ENCODE results near the gene TNFRSF19.

The TNFRSF19 gene

DNA sequence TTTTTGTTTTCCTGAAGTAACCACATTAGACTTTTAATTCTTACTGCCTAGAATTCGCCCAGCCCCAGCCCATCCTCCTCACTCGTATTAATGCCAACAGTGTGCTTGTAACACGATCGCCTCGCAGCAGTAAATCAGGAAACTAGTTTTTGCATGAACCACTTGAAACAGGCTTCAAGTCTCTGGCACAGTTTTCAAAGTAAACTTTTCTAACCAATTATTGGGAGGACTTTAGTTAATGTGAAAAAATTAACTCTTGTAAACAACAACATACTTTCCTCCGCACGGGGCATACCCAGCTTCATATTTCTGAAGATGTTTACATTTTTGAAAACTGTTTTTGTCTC lies 39.2 kb downstream of the TNFRSF19 start:
- peak; percentile 57 for FAIRE-seq

DNA sequence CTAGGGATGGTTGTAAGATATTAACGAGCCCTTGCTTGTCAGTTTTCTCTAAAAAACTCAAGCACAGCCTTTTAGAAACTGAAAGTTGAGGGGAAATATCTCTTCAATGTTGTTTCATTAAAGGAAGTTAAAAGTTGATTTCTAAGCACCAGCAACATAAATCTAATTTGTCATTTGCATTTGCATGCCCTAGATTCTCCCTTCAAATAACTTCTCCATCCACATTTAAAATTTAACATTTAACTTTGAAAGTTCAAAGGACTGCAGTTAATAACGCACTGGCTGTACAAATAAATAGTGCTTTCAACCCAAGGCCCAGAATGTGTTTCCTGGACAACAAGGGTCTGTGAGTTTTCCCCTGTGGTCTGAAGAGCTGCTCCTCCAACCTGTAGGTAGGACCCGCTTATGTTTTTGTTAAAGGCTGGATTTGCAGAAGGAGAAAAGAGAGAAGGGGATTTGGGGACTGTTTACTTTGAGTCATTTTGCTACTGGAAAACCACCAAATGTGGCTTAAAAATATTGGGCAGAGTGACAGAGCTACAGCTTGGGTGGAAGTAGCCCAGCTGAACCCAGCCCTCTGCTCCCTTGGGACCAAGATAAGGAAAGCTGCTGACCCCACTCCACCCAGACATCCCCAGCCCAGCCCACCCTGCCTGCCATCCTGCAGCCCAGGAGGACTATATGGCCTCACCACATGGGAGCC lies 39.8 kb downstream of the TNFRSF19 start:
- FAIRE-seq = peak; percentile 32

DNA sequence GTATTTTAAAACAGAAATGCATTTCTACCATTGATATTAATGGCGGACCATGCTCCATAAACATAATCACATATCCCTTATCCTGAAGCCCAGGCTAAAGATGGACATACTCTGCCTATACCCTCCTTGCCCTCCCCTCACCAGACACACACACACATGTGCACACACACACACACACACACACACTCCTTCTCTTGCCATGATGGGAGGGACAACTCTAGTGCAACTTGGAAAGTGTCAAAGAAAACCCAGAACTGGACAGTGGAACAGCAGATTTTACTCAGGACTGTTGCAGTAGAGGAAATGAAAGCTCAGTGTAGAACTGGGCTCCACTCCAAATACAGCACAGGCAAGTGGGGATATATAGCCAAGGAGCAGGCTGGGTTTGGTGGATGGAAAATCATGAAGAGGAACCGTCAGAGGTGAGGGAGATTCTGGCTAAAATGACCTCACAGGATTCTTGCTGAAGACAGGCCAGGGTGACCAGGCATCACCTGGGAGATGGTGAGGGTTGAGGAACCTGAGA lies 40.8 kb downstream of the TNFRSF19 start:
- no peak for FAIRE-seq

DNA sequence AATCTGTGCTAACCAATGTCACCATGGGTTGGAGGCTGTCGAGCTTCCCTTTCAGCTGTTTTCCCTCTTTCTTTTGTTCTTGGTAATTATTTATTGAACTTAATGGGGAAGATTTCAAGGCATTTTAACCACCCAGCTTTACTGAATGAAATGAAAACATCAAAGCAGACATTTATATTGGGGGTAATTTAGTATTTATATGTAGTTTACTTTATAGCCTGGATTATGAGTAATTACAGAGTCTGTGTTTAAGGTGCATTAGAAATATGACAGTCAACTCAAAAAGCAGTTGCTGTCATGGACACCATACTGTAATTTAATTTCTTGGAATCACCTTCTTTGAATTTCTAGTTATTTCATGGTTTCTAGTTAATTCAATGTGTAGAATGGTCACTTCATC lies 42.0 kb downstream of the TNFRSF19 start:
- FAIRE-seq = no peak

DNA sequence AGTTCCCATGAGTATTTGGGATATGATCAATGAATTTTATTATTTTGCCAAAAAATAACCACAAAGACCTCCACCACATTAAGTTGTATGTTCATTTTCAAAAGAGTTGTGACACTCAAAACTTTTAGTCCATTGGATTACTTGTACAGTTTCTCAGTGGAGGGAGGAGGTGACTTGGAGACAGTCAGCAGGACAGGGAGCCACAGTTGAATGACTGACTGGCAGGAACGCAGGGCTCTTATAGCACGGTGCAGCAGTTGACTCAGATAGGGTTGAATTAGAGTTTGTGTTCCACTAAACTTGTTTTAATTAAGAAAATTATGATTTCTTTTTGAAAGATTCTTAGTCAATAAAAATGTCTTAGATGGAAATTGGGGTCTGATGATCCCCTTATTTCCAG lies 42.5 kb downstream of the TNFRSF19 start:
- no peak for FAIRE-seq

DNA sequence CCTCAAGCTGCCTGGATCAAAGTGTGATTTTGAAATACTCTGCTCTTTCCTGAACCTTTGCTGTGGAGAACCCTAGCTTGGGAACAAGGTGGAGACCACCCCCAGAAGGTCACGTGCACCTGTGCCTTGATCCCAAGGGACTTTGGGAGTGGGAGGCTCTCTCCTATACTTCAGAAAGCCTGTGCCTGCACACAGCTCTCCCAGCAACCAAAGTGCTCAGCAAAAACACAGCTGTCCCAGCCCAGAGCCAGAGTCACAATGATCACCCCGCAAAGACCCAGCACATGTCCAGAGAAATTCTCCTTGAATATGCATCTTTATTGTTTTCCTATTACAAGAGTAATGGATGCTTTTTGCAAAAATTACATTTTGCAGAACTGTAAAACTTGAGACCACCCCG lies 43.4 kb downstream of the TNFRSF19 start:
- no peak for FAIRE-seq

DNA sequence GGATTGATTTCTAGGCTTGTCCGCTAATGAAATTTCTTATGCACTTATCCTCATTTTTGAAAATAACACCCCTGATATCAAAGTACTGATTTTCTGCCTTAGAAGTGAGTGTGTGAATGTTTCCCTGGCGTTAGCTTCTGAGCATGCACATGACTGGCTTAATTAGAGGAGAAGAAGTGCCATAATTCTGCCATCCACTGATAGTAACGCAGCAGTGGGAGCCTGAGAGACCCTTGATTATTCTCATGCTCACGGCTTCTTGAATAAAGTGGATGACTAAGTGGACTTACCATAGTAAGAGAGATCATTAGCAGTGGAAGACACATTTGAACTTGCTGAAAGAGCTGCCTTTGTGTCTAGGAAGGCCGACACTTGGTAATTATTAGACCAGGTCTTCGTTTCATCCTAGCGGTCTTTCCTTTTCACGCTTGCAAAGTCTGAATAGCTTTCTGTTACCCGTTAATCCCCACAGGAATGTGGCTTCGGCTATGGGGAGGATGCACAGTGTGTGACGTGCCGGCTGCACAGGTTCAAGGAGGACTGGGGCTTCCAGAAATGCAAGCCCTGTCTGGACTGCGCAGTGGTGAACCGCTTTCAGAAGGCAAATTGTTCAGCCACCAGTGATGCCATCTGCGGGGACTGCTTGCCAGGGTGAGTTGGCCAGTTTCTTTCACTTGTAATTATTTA lies 45.3 kb downstream of the TNFRSF19 start:
- FAIRE-seq = no peak

DNA sequence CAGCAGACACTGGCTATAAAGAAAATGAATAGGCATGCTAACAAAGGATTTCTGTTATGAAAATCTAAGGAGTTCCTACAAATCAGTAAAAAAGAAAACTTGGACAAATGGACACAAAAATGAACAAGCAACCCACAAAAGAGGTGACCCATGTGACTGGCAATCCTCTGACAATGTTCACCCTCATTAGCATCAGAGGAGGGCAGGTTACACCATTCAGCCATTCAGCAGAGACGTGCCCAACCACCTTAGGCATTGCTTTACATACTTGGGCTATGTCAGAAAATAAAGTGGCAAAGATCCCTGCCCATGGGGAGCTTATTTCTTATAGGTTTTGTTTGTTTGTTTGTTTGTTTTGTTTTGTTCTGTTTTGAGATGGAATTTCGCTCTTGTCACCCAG lies 46.0 kb downstream of the TNFRSF19 start:
- no peak for FAIRE-seq

DNA sequence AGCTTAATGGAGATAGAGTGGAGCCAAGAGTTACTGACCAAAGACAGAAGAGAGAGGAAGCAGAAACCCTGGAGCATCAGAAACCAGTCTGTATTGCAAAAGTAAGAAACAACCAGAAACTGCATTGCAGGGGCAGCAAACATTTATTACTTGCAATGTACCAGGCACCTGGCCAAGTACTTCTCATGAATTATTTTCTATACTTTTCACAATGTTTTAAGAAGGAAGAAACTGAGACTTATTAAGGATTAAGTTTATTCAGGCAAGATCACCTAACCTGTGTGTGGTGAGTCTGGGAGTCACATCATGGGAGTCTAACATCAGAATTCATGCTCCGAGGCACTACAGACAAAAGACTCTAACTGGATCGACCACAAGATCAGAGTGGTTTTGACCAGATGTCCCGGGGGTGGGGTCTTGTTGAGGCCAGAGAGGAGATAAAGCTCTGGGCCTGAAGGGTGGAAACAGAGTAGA lies 47.4 kb downstream of the TNFRSF19 start:
- FAIRE-seq = no peak

DNA sequence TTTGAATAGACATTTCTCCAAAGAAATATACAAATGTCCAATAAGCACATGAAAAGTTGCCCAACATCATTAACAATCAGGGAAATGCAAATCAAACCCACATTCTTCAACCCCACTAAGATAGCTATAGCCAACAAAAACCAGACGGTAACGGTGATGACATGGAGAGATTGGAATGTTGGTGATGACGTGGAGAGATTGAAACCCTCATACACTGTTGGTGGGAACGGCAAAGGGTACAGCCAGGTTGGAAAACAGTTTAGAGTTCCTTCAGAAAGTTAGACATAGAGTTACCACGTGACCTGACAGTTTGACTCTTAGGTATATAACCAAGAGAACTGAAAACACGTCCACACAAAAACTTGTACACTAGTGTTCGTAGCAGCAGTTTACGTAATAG lies 48.1 kb downstream of the TNFRSF19 start:
- no peak for FAIRE-seq

DNA sequence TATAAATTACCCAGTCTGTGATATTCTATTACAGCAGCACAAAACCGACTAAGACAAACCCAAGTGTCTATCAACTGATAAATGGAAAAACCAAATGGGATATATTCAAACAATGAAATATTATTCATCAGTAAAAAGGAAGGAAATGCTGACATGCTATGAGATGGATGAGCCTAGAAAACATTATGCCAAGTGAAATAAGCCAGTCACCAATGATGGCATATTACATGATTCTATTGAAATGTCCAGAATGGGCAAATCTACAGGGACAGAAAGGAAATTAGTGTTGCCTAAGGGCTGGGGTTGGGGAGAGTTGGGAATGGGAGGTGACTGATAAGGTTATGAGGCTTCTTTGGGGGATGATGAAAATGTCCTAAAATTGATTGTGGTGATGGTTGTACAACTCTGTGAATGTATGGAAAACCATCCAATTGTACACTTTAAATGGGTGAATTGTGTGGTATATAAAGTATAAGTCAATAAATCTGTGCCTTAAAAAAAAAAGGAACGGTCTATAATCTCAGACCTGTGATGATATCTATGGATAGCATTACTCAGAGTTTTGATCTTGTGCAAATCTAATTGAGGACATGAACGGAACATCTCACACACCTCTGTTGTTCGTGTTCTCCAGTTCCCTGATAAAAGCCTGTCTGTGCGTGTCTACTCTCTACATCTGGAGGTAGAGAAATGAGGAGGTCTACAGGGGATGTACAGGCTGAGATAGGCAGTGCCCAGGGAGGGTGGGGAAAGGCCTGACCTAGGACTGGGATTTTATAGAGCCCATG lies 49.0 kb downstream of the TNFRSF19 start:
- no peak for FAIRE-seq

DNA sequence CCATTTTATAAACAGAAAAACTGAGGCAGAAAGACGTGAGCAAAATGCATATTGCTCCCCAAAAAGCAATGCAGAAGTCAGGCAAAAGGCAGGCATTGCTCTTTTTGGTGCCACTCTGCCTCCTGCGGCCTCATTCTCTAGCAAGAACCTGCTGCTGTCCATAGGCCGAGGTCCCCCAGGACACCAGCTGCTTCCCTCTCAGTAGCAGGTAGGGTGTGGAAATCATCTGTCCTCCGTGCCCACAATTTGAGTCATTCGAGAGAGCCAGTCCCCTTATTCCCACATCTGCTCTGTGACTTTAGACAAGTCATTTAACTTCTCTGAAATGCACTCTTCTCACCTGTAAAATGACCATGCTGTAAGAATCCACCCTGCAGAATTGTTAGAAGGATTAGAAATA lies 50.0 kb downstream of the TNFRSF19 start:
- FAIRE-seq = no peak

DNA sequence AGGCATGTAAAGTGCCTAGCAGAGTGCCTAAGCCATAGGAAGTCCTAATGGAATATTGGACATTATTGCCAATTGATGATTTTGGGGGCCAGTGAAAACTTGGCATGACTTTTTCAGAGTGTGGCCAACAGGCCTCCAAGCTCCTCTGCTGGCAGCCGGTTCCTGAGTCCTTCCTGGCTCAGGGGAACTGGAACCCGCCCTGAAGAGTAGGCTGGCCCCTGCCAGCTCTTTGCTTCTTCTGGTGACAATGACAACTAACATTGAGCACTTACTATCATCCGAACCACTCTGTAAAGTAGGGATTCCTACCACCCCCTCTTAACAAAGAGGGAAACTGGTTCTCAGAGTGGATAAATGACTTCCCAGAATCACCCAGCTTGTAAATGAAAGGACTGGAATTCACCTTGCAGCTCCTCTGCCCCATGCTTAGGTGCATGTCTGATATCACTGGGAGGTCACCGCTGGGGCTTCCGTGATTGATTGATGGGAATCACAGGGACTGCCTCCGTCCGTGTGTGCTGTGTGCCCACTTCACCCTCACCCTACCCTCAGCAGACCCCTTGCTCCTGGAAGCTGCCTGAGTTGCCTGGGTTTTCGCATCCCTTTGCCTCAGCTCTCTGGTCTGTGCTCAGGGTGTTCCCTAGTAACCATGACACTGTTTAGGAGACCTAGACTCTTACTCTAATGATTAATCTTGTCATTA lies 50.6 kb downstream of the TNFRSF19 start:
- no peak for FAIRE-seq

DNA sequence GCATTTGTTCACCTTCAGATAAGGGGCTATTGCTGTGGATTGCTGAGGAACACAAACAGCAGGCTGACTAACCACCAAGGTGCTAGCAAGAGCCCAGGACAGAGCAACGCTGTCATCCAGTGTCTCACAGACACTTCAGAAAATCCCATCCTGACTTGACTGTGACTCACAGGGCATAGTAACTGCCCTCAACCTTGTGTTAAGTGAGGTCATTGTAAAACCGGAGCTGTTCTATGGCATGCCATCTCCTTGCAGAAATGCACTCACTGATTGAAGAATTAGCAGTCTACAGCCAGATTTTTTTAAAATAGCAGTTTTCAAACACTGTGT lies 51.1 kb downstream of the TNFRSF19 start:
- no peak for FAIRE-seq

DNA sequence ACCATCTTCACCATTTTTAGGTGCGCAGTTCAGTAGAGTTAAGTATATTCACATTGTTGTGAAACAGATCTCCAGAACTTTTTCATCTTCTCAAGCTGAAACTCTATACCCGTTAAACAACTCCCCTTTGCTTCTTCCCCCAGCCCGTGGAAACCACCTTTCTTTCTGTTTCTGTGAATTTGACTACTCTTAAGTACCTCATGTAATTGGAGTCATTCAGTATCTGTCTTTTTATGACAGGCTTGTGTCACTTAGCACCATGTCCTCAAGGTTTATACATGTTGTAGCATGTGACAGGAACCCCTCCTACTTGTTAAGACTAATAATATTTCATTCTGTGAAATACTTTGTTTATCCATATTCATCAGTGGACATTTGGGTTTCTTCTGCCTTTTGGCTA lies 52.8 kb downstream of the TNFRSF19 start:
- FAIRE-seq = no peak

DNA sequence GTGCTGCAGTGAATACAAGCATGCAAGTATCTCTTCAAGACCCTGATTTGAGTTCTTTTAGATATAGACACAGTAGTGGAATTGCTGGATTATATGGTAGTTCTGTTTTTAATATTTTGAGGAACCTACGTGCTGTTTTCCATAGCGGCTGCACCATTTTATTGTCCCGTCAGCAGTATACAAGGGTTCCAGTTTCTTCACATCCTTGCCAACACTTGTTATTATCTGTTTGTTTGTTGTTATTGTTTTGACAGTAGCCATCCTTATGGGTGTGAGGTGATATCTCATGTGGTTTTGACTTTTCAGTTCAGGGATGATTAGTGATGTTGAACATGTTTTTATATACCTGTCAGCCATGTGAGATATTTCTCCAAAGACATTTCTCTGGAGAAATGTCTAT lies 53.2 kb downstream of the TNFRSF19 start:
- no peak for FAIRE-seq

DNA sequence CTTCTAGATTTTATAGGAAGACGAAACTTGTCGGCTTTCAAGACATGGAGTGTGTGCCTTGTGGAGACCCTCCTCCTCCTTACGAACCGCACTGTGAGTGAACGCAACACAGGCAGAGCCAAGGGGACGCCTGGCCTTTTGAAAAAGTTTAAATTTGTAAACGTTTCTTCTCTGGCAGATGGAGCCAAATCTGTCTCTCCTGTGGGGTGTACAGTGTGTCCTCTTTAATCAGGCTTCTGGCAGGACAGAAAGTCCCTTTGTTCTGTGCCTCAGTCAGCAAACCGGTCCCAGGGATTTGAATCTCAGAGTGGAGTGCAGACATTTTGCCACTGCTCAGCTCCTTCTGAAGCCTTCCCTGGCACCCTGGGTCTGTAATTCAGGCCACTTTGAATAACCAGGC lies 56.5 kb downstream of the TNFRSF19 start:
- no peak for FAIRE-seq

DNA sequence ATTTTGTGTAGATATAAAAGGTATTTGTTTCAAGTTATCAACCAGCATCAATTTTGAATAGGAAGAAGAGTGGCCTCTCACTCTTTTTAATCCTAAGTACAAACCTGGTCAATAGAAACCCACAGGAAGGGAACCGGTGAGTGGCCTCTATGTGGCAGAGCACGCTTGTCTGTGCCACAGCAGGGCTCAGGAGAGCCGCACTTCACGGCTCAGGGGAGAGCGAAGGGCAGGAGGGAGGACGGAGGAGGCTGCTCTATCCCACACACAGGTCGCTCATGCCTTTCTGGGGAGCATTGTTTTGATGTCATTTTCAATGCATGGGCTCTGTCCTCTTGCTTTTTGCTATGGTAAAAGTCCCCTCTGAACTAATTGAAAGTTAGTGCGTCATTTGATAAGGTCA lies 57.2 kb downstream of the TNFRSF19 start:
- no peak for FAIRE-seq

DNA sequence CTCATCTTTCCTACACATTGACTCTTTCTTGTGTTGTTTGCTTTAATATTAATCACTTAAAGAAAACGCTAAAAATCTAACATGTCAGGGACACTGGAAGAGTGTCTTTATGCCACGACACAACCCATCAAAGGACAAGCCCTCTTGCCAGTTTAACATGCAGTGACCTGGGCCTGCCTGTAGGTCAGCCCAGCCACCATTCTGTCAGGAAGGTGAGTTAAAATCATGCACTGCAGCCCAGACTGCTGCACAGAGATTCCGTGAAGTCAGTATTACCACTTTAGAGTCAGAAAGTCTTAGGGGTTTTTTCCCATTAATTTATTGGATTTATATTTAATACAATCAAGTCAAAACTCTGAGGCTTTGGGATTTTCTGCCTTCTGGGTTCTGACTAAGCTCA lies 58.0 kb downstream of the TNFRSF19 start:
- FAIRE-seq = no peak

DNA sequence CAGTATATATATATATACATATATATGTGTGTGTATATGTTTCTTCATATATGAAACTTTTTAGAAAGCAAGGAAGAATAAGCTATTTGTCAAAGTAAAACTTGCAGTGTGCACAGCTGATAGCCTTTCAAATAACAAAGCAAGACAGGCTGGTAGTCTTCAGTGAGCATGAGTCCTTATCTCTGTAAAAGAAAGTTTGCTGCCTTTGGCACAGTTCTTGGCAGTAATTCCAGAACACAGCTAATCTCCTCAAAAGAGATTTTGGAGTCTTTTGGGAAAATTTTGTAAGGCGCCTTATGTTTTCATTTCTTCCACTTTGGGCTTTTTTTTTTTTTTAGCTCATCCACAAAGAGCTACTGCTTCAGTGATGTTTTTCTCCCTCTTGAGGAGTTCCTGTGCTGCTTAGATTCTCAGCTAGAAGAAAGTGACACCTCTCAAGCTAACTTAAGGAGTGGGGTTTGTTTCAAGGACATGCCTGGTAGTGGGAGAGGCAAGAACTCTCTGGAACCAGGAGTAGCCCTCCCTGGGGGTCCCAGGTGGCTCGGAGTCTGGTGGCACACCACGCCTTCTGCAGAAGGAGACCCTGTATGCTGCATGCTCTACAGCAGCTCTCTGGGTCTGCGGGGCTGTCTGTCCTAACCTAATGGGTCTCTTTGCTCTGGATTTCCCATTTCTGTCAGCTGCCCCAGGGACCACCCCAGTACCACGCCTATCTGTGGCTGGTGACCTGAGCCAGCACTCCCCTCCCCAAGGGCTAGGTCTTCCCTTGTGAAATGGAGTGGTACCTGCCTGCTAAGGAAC lies 58.8 kb downstream of the TNFRSF19 start:
- no peak for FAIRE-seq

DNA sequence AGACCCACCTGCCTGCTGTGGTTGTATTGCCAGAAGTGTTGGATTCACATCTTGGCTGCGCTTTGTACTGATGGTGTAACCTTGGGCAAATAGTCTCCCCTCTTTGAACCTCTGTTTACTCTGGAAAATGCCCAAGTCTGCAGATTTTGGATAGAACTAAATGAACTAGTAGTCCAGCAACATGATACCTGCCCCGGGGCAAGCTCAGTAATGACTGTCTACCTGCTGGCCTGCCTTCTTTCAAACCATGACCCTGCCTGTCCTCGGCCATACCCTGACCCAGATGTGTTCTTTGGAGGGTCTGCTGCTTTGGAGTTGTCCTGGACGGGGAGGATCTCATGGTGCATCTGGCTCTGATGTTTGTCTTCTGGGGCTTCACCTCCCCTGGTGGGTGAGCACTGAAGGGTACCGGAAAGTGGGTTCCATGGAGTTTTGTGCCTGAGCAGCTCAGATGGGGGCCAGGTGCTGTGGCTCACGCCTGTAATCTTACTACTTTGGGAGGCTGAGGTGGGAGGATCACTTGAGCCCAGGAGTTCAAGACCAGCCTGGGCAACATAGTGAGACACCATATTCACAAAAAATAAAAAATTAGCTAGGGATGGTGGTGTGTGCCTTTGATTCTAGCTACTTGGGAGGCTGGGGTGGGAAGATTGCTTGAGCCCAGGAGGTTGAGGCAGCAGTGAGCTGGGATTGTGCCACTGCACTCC lies 59.5 kb downstream of the TNFRSF19 start:
- FAIRE-seq = no peak

Data from A204.1 (cell line).